Parathyroid adenoma (tissue), 2 donors: ENCODE results near the gene DCXR.

ENCODE experiments used
- H2AFZ ChIP-seq: fragments of 300-600 bp; sonication (generic); one replicate; pipeline ENCODE4 v1.7.0; 2017; ENCODE audit warnings: antibody characterized with exemption, mild to moderate bottlenecking
- H3K27ac ChIP-seq: fragments of 300-600 bp; sonication (generic); one replicate; pipeline ENCODE4 v1.7.0; 2017
- H3K27me3 ChIP-seq: fragments of 300-600 bp; sonication (generic); one replicate; pipeline ENCODE4 v1.7.0; 2017; ENCODE audit warnings: low read length; ENCODE audit not compliant: control insufficient read depth, insufficient read depth
- H3K36me3 ChIP-seq: fragments of 300-600 bp; sonication (generic); one replicate; pipeline ENCODE4 v1.7.0; 2017; ENCODE audit warnings: low read length; ENCODE audit not compliant: control insufficient read depth, insufficient read depth
- H3K4me1 ChIP-seq: fragments of 300-600 bp; sonication (generic); one replicate; pipeline ENCODE4 v1.7.0; 2017; ENCODE audit warnings: control low read depth
- H3K4me2 ChIP-seq: fragments of 300-600 bp; sonication (generic); one replicate; pipeline ENCODE4 v1.7.0; 2017; ENCODE audit warnings: low read length
- H3K4me3 ChIP-seq: fragments of 300-600 bp; sonication (generic); one replicate; pipeline ENCODE4 v1.7.0; 2017; ENCODE audit warnings: low read depth, low read length
- H3K79me2 ChIP-seq: fragments of 300-600 bp; sonication (generic); one replicate; pipeline ENCODE4 v1.7.0; 2017; ENCODE audit warnings: control low read depth
- H3K9ac ChIP-seq: fragments of 300-600 bp; sonication (generic); one replicate; pipeline ENCODE4 v1.7.0; 2017; ENCODE audit warnings: mild to moderate bottlenecking
- H3K9me3 ChIP-seq: fragments of 300-600 bp; sonication (generic); one replicate; pipeline ENCODE4 v1.7.0; 2017; ENCODE audit warnings: low read length; ENCODE audit not compliant: control insufficient read depth
- CTCF ChIP-seq: fragments of 300-600 bp; sonication (generic); IDR thresholded peaks from one replicate; pipeline ENCODE4 v1.7.0; 2017; ENCODE audit warnings: antibody characterized with exemption, mild to moderate bottlenecking
- donor health status: primary hyperparathyroidism.

DCXR gene

GRCh38 chr17:82055023-82055964 lies 17.8 kb upstream of the DCXR start:
- H2AFZ ChIP-seq: no peak overlapping the region

GRCh38 chr17:82054351-82055022 lies 17.0 kb upstream of the DCXR start:
- no peaks in the 10 kb centered on the region for H3K79me2 ChIP-seq
- H3K36me3 ChIP-seq: no peaks in the 10 kb centered on the region
- no peak for TF ChIP-seq CTCF
- H3K27me3 ChIP-seq: no peaks in the 10 kb centered on the region
- H3K9ac ChIP-seq: no peak overlapping the region
- no peak overlapping the region for H3K27ac ChIP-seq
- no peak overlapping the region for H3K4me3 ChIP-seq
- no peaks in the 10 kb centered on the region for H3K9me3 ChIP-seq
- H3K4me2 ChIP-seq: no peak overlapping the region
- no peaks in the 10 kb centered on the region for H3K4me1 ChIP-seq
- no peak overlapping the region for H2AFZ ChIP-seq

More at GRCh38 chr17:82055023-82055964, 17.8 kb upstream of the DCXR start:
- TF ChIP-seq CTCF: no peak
- Histone ChIP-seq H3K4me1 (no peaks in the 10 kb centered on the region), H3K4me2 (no peak overlapping the region), H3K4me3 (no peak overlapping the region), H3K79me2 (no peaks in the 10 kb centered on the region), H3K36me3 (no peaks in the 10 kb centered on the region), H3K9me3 (no peaks in the 10 kb centered on the region), H3K27ac (no peak overlapping the region), H3K27me3 (no peaks in the 10 kb centered on the region), H3K9ac (no peak overlapping the region)

- H3K4me2 ChIP-seq: no peak overlapping the region
- H3K79me2 ChIP-seq: no peaks in the 10 kb centered on the region
- H3K27me3 ChIP-seq: no peaks in the 10 kb centered on the region
- TF ChIP-seq CTCF: no peak
- H2AFZ ChIP-seq: no peak overlapping the region
- H3K27ac ChIP-seq: no peak overlapping the region
- H3K4me1 ChIP-seq: no peaks in the 10 kb centered on the region
- no peak overlapping the region for H3K9ac ChIP-seq
- H3K9me3 ChIP-seq: no peaks in the 10 kb centered on the region
- H3K36me3 ChIP-seq: no peaks in the 10 kb centered on the region
- H3K4me3 ChIP-seq: no peak overlapping the region
These were observed 16.2 kb upstream of the DCXR start for GRCh38 chr17:82053556-82054263.

- Histone ChIP-seq H3K4me3 (peak overlapping the region; percentile 9), H3K79me2 (no peaks in the 10 kb centered on the region), H3K27me3 (no peaks in the 10 kb centered on the region), H3K9ac (no peak overlapping the region), H2AFZ (no peak overlapping the region), H3K4me2 (peak overlapping the region; percentile 95), H3K4me1 (no peaks in the 10 kb centered on the region), H3K36me3 (no peaks in the 10 kb centered on the region), H3K27ac (no peak overlapping the region), H3K9me3 (no peaks in the 10 kb centered on the region)
- TF ChIP-seq CTCF: no peak
These were observed 15.6 kb upstream of the DCXR start for GRCh38 chr17:82053130-82053529.
